ENCODE measurements around the gene COL4A5. TPM values are rescaled to one million over a fixed set of nuclear protein-coding genes. Genes with fewer than 3 reads are reported as not detected.

Gene COL4A5
- total and polyA plus RNA-seq, 10 donors: 2.1 to 19.6 (median 8.4) TPM

- no peak for DNase-seq
- TF ChIP-seq POLR2A (IDR thresholded peaks at IDR 0.05): no peak
- no peak for TF ChIP-seq CTCF (IDR thresholded peaks at IDR 0.05 in 8 of 11, conservative IDR thresholded peaks at IDR 0.05 in 3 of 11)
- TF ChIP-seq POLR2AphosphoS5 (IDR thresholded peaks at IDR 0.05): no peak
- Histone ChIP-seq H3K27me3 (replicated peaks in 1 of 7) (peaks cover 0 to 34% (median 16%) of the 10 kb centered on the region in 7 donors), H3K36me3 (no peaks in the 10 kb centered on the region), H3K4me3 (peak overlapping the region in 7 of 8 donors; percentile 5 to 59 (median 25)), H3K4me1 (no peaks in the 10 kb centered on the region), H3K27ac (peak overlapping the region in 2 of 8 donors; percentile 22 to 33), H3K9me3 (no peaks in the 10 kb centered on the region)
- 2 to 22% (median 9%) methylated on average over 20 to 25 of the region's 25 CpGs for WGBS, 5 donors
- intact Hi-C loops (cut with DNase I; ENCODE audit: low total_unique reads): no loop called here
Observed at GRCh38 chrX:108439961-108440696, 491 bp downstream of the COL4A5 start.

- intact Hi-C loops (cut with DNase I; ENCODE audit: low total_unique reads): no loop called here
- Histone ChIP-seq H3K4me1 (no peaks in the 10 kb centered on the region), H3K27ac (no peak overlapping the region), H3K27me3 (replicated peaks in 1 of 7) (peaks cover 0 to 26% (median 14%) of the 10 kb centered on the region in 7 donors), H3K4me3 (no peak overlapping the region), H3K36me3 (no peaks in the 10 kb centered on the region), H3K9me3 (no peaks in the 10 kb centered on the region)
- 43 to 77% (median 67%) methylated on average over 2 of the region's 2 CpGs for WGBS, 5 donors
- TF ChIP-seq CTCF (IDR thresholded peaks at IDR 0.05 in 8 of 11, conservative IDR thresholded peaks at IDR 0.05 in 3 of 11) (no peak), POLR2A (IDR thresholded peaks at IDR 0.05) (no peak), POLR2AphosphoS5 (IDR thresholded peaks at IDR 0.05) (no peak)
- no peak for DNase-seq
Observed at GRCh38 chrX:108442901-108443464, 3.3 kb downstream of the COL4A5 start.

GRCh38 chrX:108447303-108447702 is 7.7 kb downstream of the COL4A5 start:
- WGBS, 5 donors: 60 to 86% (median 82%) methylated on average over 2 of the region's 2 CpGs
- H3K27me3 ChIP-seq (replicated peaks in 1 of 7): peaks cover 0 to 6% (median 0%) of the 10 kb centered on the region in 7 donors

More at GRCh38 chrX:108447303-108447702, 7.7 kb downstream of the COL4A5 start:
- no peak for DNase-seq
- no peak overlapping the region for H3K27ac ChIP-seq
- no peaks in the 10 kb centered on the region for H3K9me3 ChIP-seq
- no peak overlapping the region for H3K4me3 ChIP-seq
- TF ChIP-seq CTCF (IDR thresholded peaks at IDR 0.05 in 8 of 11, conservative IDR thresholded peaks at IDR 0.05 in 3 of 11) (no peak), POLR2A (IDR thresholded peaks at IDR 0.05) (no peak), POLR2AphosphoS5 (IDR thresholded peaks at IDR 0.05) (no peak)
- intact Hi-C loops (cut with DNase I; ENCODE audit: low total_unique reads): no loop called here
- H3K36me3 ChIP-seq: no peaks in the 10 kb centered on the region
- no peaks in the 10 kb centered on the region for H3K4me1 ChIP-seq
